Mucosa of descending colon (tissue), 3 donors: ENCODE results near the gene HOXA6. TPM values are rescaled to one million over a fixed set of nuclear protein-coding genes. Genes with fewer than 3 reads are reported as not detected.

Experiments
- ATAC-seq: fragments of 200-7000 bp; cut with Tn5 transposase; one replicate; pipeline ENCODE4 v1.9.1; 2020; ENCODE audit warnings: mild to moderate bottlenecking, moderate library complexity
- DNase-seq, 3 donors: peaks; one replicate each; pipeline ENCODE4 v3.0.0-alpha.2; 2020
- H3K36me3 ChIP-seq: fragments of 200-600 bp; one replicate; pipeline ENCODE4 v1.8.0; 2021; ENCODE audit warnings: low read depth, mild to moderate bottlenecking
- H3K4me1 ChIP-seq: fragments of 200-600 bp; one replicate; pipeline ENCODE4 v1.8.0; 2021; ENCODE audit warnings: low read depth, mild to moderate bottlenecking
- H3K4me3 ChIP-seq: fragments of 200-600 bp; one replicate; pipeline ENCODE4 v1.8.0; 2021; ENCODE audit warnings: mild to moderate bottlenecking
- H3K9me3 ChIP-seq: fragments of 200-600 bp; one replicate; pipeline ENCODE4 v1.8.0; 2021; ENCODE audit warnings: mild to moderate bottlenecking
- CTCF ChIP-seq: fragments of 200-600 bp; IDR thresholded peaks from one replicate; pipeline ENCODE4 v1.8.0; 2022; ENCODE audit warnings: antibody characterized with exemption, mild to moderate bottlenecking
- intact Hi-C, 2 donors: fragments of 100-400 bp; cut with DNase I in 1 of 2; cut with micrococcal nuclease in 1 of 2; formaldehyde crosslinking; loops; one replicate each; pipeline versions ENCODE4 v1.11.0 to v1.11.1; 2022; cut with DNase I, micrococcal nuclease
- total RNA-seq, 3 donors: library from RNA; stranded (reverse); fragmentation: NEBNext Ultra II Directional in 2 of 3; extraction: Animal tissue kit (Norgen Biotek cat#: 25700) in 2 of 3; gene quantifications; one replicate each; pipeline versions ENCODE4 v1.2.1 to v1.2.4, GENCODE V29; 2021 to 2023
- donor health status: DM: no; HTN: no; CAD: no; lungs with moderate emphysema.
- donor health status: DM: no; HTN: no; CAD: no.
- donor health status: DM: no; HTN: yes; CAD: no.

HOXA6 gene
- total RNA-seq, 3 donors from 2014 or later = 20.2 to 39.5 (median 20.5) TPM

GRCh38 chr7:27149842-27150567, 2.4 kb upstream of the HOXA6 start:
- Histone ChIP-seq H3K4me1 (peaks cover 41% of the 10 kb centered on the region), H3K4me3 (peak overlapping the region; percentile 74), H3K9me3 (no peaks in the 10 kb centered on the region), H3K36me3 (no peaks in the 10 kb centered on the region)
- intact Hi-C loops = loop anchor here (5.0 to 10.0 kb wide), 2 partner anchors 468 to 775 kb away; no protein-coding TSS in a partner anchor
- TF ChIP-seq CTCF = no peak
- ATAC-seq (no peak), DNase-seq (peak in 2 of 3 donors; percentile 52 to 61)

- no peaks in the 10 kb centered on the region for H3K9me3 ChIP-seq
- intact Hi-C loops = loop anchor here in 1 of 2 donors (5.0 kb wide), 1 partner anchor 467 kb away; no protein-coding TSS in a partner anchor
- H3K36me3 ChIP-seq = no peaks in the 10 kb centered on the region
- peak; percentile 21 for ATAC-seq
- peak overlapping the region; percentile 15 for H3K4me3 ChIP-seq
- DNase-seq = peak in 2 of 3 donors; percentile 66 to 68
- peaks cover 33% of the 10 kb centered on the region for H3K4me1 ChIP-seq
- no peak for TF ChIP-seq CTCF
Measured at GRCh38 chr7:27148756-27149641, 1.4 kb upstream of the HOXA6 start.

- intact Hi-C loops = loop anchor here in 1 of 2 donors (5.0 kb wide), 1 partner anchor 466 kb away; no protein-coding TSS in a partner anchor
- Histone ChIP-seq H3K36me3 (no peaks in the 10 kb centered on the region), H3K4me3 (peak overlapping the region; percentile 15), H3K4me1 (peaks cover 31% of the 10 kb centered on the region), H3K9me3 (no peaks in the 10 kb centered on the region)
- ATAC-seq (peak; percentile 25), DNase-seq (peak; percentile 78 to 84 (median 79))
- no peak for TF ChIP-seq CTCF
Measured at GRCh38 chr7:27148031-27148755, 619 bp upstream of the HOXA6 start.

- DNase-seq (peak in 2 of 3 donors; percentile 20 to 47), ATAC-seq (no peak)
- intact Hi-C loops = loop anchor here in 1 of 2 donors (5.0 kb wide), 1 partner anchor 464 kb away; no protein-coding TSS in a partner anchor
- no peak for TF ChIP-seq CTCF
- Histone ChIP-seq H3K9me3 (no peaks in the 10 kb centered on the region), H3K4me3 (no peak overlapping the region), H3K36me3 (no peaks in the 10 kb centered on the region), H3K4me1 (peaks cover 26% of the 10 kb centered on the region)
Measured at GRCh38 chr7:27146491-27147198, 929 bp downstream of the HOXA6 start.
